Measurements from ENCODE around the gene RSPRY1.

DNA sequence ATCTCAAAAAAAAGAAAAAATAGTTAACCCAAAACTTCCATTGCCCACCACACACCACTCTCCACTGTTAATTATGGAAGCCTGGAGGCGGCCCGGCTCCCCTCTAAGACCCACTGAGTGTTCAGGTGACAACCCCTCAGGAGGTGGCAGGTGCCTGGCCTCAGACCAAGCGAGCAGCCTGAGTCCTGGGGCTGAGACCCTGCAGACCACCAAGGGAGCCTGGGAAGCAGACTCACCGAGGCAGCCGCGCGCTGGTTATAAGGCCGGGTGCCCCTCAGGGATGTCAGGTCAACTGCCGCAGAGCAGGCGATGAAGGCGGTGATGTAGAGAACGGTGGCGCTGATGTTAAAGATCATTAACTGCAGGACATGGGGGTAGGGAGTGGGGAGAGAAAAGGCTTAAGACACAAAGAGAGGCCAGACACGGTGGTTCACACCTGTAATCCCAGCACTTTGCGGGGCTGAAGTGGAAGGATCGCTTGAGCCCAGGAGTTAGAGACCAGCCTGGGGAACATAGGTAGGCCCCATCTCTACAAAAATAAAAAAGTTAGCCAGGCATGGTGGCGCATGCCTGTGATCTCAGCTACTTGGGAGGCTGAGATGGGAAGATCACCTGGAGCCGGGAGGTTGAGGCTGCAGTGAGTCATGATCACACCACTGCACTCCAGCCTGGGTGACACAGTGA, 72.2 kb downstream of the RSPRY1 start:
- TF ChIP-seq, protein P1, sequence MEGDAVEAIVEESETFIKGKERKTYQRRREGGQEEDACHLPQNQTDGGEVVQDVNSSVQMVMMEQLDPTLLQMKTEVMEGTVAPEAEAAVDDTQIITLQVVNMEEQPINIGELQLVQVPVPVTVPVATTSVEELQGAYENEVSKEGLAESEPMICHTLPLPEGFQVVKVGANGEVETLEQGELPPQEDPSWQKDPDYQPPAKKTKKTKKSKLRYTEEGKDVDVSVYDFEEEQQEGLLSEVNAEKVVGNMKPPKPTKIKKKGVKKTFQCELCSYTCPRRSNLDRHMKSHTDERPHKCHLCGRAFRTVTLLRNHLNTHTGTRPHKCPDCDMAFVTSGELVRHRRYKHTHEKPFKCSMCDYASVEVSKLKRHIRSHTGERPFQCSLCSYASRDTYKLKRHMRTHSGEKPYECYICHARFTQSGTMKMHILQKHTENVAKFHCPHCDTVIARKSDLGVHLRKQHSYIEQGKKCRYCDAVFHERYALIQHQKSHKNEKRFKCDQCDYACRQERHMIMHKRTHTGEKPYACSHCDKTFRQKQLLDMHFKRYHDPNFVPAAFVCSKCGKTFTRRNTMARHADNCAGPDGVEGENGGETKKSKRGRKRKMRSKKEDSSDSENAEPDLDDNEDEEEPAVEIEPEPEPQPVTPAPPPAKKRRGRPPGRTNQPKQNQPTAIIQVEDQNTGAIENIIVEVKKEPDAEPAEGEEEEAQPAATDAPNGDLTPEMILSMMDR (IDR thresholded peaks at IDR 0.05): no peak
- no peak for TF ChIP-seq ZFX (IDR thresholded peaks at IDR 0.05; ENCODE audit: borderline replicate concordance)
